Cardiac fibroblast (primary cell): ENCODE measurements around the gene ELP2.
A peak's percentile ranks its signal among the peaks of the same experiment; 100 is the strongest.

Source experiments
- DNase-seq, 2 donors: peaks; one replicate each; pipeline versions ENCODE4 v3.0.0 to v3.0.0-alpha.2; 2010; ENCODE audit warnings: low read depth in 2 of 2
- H3K4me3 ChIP-seq, 2 donors: replicated peaks in 1 of 2; 1 replicate in 1 of 2; 2 replicates in 1 of 2; pipeline ENCODE4 v1.5.1; 2011; ENCODE audit warnings: low read depth in 2 of 2, low read length in 2 of 2, mild to moderate bottlenecking in 2 of 2, moderate library complexity in 1 of 2
- TF ChIP-seq, protein P1 (sequence below): IDR thresholded peaks from one replicate; pipeline ENCODE4 v1.5.1; 2011; ENCODE audit warnings: low read depth, mild to moderate bottlenecking, low read length, inconsistent platforms

ELP2 gene

GRCh38 chr18:36130883-36131653, 1.4 kb downstream of the ELP2 start:
- TF ChIP-seq, protein P1, sequence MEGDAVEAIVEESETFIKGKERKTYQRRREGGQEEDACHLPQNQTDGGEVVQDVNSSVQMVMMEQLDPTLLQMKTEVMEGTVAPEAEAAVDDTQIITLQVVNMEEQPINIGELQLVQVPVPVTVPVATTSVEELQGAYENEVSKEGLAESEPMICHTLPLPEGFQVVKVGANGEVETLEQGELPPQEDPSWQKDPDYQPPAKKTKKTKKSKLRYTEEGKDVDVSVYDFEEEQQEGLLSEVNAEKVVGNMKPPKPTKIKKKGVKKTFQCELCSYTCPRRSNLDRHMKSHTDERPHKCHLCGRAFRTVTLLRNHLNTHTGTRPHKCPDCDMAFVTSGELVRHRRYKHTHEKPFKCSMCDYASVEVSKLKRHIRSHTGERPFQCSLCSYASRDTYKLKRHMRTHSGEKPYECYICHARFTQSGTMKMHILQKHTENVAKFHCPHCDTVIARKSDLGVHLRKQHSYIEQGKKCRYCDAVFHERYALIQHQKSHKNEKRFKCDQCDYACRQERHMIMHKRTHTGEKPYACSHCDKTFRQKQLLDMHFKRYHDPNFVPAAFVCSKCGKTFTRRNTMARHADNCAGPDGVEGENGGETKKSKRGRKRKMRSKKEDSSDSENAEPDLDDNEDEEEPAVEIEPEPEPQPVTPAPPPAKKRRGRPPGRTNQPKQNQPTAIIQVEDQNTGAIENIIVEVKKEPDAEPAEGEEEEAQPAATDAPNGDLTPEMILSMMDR = no peak
- peak overlapping the region; percentile 98 to 100 for H3K4me3 ChIP-seq
- no peak for DNase-seq

DNA sequence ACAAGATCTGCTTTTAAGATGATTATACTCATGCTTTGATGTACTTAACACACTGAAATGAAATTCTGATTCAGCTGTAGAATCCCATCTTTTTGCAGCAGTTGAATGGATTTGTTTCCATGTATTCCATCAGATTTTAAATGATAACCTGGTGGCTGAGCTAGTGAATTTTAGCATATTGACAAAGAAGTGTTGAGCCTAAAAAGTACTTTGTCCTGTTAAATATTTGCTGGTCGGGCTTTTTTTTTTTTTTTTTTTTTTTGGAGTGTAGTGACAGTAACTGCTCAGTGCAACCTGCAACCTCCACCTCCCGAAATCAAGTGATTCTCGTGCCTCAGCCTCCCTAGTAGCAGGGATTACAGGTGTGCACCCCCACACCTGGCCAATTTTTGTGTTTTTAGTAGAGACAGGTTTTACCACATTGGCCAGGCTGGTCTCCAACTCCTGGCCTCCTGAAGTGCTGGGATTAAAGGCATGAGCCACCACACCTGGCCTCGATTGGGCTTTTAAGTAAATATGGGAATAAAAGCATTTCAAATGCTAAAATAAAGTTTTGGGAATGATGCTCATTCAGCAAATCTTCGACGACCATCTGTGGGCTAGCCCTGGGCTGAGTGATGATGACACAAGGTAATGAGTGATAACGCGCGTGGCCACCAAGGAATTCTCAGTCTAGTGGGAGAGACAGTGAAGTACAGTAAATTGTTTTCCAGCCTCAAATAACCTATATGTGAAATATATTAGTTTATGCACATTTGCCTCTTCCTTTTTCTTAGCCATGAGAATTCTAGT, 2.2 kb downstream of the ELP2 start:
- TF ChIP-seq, protein P1 = no peak
- H3K4me3 ChIP-seq = no peak overlapping the region
- no peak for DNase-seq

DNA sequence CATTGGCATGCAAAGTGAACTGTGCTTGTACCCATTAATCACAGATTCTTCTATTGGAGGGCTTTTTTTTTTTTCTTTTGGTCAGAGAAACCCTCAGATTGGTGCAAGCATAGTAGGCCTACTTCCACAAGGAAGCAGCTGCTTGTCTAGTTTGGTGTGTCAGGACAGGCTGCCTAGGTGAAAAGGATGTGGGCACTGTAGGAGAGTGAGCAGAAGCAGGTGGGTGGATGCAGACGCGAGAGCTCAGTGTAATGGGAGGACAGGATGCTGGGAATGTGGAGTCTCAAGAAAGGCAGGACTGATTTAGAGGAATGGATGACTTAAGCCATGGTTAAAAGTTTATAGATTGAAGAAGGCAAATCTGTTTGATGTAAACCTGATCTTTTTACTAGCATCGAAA, 3.1 kb downstream of the ELP2 start:
- DNase-seq = no peak
- H3K4me3 ChIP-seq = no peak overlapping the region
- TF ChIP-seq, protein P1 = no peak

- TF ChIP-seq, protein P1 = no peak
- no peak for DNase-seq
- no peak overlapping the region for H3K4me3 ChIP-seq
Observed at GRCh38 chr18:36135264-36135663, 5.6 kb downstream of the ELP2 start.

GRCh38 chr18:36139245-36139644, 9.5 kb downstream of the ELP2 start:
- TF ChIP-seq, protein P1 = no peak
- no peak overlapping the region for H3K4me3 ChIP-seq
- no peak for DNase-seq

- DNase-seq = no peak
- TF ChIP-seq, protein P1 = no peak
- H3K4me3 ChIP-seq = no peak overlapping the region
Observed at GRCh38 chr18:36141576-36141975, 11.9 kb downstream of the ELP2 start.
